ENCODE data around the gene RBM19.

RBM19 gene

DNA sequence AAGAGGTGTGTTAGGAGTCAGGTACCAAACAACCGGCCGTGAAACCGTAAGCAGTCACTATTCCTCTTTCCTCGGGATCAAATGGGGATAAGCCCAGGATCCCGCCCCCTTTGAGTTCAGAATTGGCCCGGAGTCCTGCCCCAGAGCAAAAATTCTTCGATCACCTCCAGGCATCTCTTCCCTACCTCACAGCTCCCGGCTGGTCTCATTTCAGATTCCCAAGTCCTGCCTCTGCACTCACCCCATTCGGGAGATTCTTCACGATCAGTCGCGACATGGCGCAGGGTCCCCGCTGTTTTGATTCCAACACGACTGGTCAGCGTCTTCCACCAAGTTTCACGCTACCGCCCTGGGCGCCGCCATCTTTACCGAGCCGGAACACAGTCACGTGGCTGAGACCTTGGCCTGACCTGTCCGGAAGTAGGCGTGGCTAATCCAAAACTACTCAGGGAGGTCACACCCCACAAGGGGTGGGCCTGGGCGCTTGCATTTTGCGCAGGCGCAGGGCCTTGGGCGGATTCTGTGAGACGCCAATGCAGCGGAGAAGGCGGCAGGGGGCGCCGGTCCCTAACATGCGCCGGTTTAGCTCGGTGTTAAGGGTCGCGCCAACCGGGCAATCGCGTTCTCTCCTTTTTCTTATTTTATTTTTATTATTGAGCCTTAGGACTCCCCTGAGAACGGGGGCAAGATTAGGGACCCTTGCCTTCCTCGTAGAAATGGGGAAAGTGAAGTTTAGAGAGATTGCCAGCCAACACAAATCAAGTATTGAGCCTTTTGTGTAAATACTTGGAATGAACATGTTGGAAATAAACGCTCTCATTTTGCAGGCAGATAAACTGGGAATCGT, at the start of gene RBM19:
TSS of gene RBM19 (minus strand) at position 375 of the 847 bp plus-strand sequence. CDS start at position 277, 98 bp downstream.
- DNase-seq (ENCODE audit: low read depth): peak; percentile 96
- TF ChIP-seq, protein P1, sequence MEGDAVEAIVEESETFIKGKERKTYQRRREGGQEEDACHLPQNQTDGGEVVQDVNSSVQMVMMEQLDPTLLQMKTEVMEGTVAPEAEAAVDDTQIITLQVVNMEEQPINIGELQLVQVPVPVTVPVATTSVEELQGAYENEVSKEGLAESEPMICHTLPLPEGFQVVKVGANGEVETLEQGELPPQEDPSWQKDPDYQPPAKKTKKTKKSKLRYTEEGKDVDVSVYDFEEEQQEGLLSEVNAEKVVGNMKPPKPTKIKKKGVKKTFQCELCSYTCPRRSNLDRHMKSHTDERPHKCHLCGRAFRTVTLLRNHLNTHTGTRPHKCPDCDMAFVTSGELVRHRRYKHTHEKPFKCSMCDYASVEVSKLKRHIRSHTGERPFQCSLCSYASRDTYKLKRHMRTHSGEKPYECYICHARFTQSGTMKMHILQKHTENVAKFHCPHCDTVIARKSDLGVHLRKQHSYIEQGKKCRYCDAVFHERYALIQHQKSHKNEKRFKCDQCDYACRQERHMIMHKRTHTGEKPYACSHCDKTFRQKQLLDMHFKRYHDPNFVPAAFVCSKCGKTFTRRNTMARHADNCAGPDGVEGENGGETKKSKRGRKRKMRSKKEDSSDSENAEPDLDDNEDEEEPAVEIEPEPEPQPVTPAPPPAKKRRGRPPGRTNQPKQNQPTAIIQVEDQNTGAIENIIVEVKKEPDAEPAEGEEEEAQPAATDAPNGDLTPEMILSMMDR (conservative IDR thresholded peaks at IDR 0.05; ENCODE audit: low read length): peak; percentile 84
- H3K4me3 ChIP-seq (ENCODE audit: low read length): peak within 1 kb of the TSS; percentile 94

DNA sequence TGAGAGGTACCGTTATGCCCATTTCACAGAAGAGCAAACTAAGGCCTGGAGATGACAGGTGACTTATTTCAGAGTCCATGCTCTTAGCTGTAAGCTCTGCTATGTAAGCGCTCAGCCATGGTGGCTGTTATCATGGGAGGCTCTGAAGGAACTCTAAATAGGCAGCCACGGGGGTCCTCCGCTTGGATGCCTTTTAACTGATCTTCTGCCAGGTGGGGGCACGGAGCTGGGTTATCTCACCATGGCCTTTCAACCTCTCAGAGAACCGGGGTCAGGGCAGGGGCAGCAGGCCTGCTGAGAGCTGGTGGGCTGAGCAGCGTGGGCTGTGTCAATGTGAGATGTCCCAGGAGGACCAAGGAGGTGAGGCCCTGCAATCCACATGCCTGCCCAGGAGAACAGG, 49.7 kb upstream of the RBM19 start:
- TF ChIP-seq, protein P1 (conservative IDR thresholded peaks at IDR 0.05; ENCODE audit: low read length): no peak
- no peak overlapping the region for H3K4me3 ChIP-seq (ENCODE audit: low read length)
- no peak for DNase-seq (ENCODE audit: low read depth)

- peak; percentile 54 for DNase-seq (ENCODE audit: low read depth)
- TF ChIP-seq, protein P1 (conservative IDR thresholded peaks at IDR 0.05; ENCODE audit: low read length): peak; percentile 64
- no peak overlapping the region for H3K4me3 ChIP-seq (ENCODE audit: low read length)
Measured at GRCh38 chr12:114013575-114014345, 47.6 kb upstream of the RBM19 start.

DNA sequence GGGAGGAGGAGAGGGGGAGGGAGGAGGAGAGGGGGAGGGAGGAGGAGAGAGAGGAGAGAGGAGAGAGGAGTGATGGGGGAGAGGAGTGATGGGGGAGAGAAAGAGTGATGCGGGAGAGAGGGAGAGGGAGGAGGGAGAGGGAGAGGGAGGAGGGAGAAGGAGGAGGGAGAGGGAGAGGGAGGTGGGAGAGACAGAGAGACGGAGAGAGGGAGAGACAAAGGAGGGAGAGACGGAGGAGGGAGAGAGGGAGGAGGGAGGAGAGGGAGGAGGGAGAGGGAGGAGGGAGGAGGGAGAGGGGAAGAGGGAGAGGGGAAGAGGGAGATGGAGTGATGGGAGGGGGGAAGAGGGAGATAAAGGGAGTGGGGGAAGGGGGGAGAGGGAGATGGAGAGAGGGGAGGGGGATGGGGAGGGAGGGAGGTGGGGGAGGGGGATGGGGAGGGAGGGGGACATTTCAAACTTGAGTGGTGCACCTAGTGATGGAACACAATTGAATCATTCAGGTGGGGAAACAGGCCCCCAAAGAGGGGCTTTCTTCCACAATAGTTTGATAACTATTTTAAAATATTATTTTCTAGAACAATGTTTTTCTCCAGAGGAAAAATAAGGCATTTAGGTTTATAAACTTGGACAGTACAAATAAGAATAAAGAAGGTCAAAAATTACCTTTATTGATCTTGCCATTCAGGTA, 46.8 kb upstream of the RBM19 start:
- H3K4me3 ChIP-seq (ENCODE audit: low read length): no peak overlapping the region
- TF ChIP-seq, protein P1 (conservative IDR thresholded peaks at IDR 0.05; ENCODE audit: low read length): no peak
- DNase-seq (ENCODE audit: low read depth): no peak

DNA sequence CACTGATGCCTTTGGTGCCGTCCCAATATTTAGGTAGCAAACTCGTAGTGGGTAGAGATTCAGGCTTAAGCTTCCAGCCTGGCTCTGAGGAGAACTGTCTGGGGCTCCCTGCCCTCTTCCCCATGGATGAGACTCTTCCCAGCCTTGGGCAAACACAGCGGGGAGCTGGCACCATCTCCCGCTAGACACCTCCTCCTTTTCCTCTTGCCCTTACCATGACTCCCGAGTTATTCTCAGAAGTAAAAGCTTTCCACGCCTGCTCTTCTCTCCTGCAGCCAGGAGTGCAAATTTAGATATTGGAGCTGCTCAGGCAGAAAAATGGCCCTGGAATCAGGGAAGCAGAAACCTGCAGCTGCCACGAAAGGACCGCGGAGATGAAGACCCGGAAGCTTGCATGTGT, 45.6 kb upstream of the RBM19 start:
- no peak for DNase-seq (ENCODE audit: low read depth)
- H3K4me3 ChIP-seq (ENCODE audit: low read length): no peak overlapping the region
- TF ChIP-seq, protein P1 (conservative IDR thresholded peaks at IDR 0.05; ENCODE audit: low read length): no peak

DNA sequence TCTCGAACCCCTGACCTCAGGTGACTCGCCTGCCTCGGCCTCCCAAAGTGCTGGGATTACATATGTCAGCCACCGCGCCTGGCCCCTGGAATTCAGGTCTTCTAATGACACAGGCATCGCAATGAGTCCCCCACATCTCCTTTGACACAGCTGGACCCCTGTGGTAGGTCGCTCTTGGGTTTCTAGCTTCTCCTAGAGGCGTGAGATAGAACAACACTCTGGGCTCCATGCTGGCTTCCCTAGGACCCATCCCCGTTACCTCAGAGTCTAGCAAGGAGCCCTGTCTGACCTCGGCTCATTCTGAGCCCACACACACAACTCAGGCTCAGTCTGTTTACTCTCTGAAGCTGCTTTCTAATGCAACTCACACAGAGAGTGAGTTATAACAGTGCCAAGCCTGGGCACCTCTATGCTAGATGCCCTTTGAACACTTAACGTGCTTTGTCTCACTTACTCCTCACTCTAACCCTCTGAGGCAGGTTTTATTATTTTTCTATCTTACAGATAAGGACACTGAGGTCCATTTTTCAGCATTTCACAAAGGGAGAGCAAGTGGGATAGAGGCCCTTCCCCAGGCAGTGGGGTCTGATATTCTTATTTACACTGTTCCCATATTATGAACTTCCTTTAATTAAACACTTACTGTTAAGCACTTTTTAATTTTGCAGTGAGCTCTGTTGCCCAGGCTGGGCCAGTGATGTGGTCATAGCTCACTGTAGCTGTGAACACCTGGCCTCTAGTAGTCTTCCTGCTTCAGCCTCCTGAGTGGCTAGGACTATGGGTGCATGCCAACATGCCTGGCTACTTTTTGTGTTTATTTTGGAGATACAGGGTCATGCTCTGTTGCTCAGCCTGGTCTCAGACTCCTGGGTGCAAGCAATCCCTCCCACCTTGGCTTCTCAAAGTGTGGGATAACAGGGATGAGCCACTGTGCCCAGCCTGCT, 40.6 kb upstream of the RBM19 start:
- no peak overlapping the region for H3K4me3 ChIP-seq (ENCODE audit: low read length)
- DNase-seq (ENCODE audit: low read depth): no peak
- TF ChIP-seq, protein P1 (conservative IDR thresholded peaks at IDR 0.05; ENCODE audit: low read length): no peak

Data from AG10803 (cell line).